HAP-1 (cell line): ENCODE measurements around the gene DNAJC7.

Experiments
- DNase-seq, 2 experiments: peaks; one replicate each; pipeline ENCODE4 v3.0.0-alpha.2; 2016 to 2020; ENCODE audit warnings: low spot score in 2 of 2
- H3K27me3 ChIP-seq: fragments of 250-450 bp; sonication (Bioruptor Pico); 2 replicates; pipeline ENCODE4 v1.5.1; 2020; ENCODE audit warnings: low read depth, mild to moderate bottlenecking, moderate library complexity
- H3K36me3 ChIP-seq: fragments of 250-450 bp; sonication (Bioruptor Pico); replicated peaks from 2 replicates; pipeline ENCODE4 v1.5.1; 2020; ENCODE audit warnings: mild to moderate bottlenecking
- H3K4me1 ChIP-seq: fragments of 250-450 bp; sonication (Bioruptor Pico); 2 replicates; pipeline ENCODE4 v1.5.1; 2020; ENCODE audit warnings: mild to moderate bottlenecking
- H3K4me3 ChIP-seq: fragments of 250-450 bp; sonication (Bioruptor Pico); 2 replicates; pipeline ENCODE4 v1.5.1; 2020; ENCODE audit warnings: mild to moderate bottlenecking, moderate library complexity
- H3K9me3 ChIP-seq: fragments of 250-450 bp; sonication (Bioruptor Pico); 2 replicates; pipeline ENCODE4 v1.5.1; 2020; ENCODE audit warnings: mild to moderate bottlenecking, moderate library complexity
- in situ Hi-C: fragments of 300-500 bp; cut with MboI; formaldehyde crosslinking; loops from 3 replicates; pipeline ENCODE4 v1.14.3; 2020; ENCODE audit warnings: low sequenced_read_pairs, inconsistent platforms, mixed read lengths

The DNAJC7 gene, protein sequence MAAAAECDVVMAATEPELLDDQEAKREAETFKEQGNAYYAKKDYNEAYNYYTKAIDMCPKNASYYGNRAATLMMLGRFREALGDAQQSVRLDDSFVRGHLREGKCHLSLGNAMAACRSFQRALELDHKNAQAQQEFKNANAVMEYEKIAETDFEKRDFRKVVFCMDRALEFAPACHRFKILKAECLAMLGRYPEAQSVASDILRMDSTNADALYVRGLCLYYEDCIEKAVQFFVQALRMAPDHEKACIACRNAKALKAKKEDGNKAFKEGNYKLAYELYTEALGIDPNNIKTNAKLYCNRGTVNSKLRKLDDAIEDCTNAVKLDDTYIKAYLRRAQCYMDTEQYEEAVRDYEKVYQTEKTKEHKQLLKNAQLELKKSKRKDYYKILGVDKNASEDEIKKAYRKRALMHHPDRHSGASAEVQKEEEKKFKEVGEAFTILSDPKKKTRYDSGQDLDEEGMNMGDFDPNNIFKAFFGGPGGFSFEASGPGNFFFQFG

DNA sequence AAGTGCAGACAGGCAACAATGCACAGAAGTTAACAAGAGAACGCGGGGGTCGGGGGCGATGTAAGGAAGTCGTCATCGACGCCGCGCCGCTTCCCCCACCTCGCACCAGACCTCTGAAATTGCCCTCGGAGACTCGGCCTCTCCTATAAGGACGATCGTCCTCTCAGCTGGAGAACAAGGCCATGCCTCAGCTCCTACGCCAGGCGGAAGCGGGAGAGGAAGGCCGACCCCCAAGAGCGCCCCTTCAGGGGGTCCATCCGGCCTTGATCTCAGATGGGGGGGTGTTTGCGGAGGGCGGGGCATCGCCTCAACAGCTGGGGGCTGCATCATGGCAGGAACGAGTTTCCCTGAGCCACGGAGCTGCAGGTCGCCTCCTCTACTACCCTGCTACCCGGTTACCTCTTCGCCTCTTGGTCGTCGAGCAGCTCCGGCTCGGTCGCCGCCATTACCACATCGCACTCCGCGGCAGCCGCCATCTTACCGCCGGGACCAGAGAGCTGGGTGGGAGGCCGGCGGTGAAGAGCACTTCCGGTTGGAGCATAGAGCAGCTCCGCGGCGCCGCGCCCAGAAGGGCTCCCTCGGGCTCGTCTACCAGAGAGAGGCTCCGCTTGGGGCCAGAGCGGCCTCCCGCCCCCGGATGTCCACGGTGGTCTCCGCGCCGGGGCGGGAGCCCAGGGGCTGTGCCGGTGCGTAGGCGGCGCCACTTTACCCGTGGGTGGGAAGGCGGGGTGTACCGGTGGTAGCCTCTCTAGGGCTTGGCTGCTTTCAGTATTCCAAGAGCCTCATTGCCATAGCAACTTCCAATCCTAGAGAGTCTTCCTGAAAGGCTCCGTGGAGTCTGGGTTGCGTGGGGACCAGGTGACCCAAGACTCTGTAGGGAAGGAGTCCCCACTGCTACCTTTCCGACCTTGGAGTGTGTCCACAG, at the start of gene DNAJC7:
Gene DNAJC7 (minus strand): TSS at position 499 of the 925 bp plus-strand sequence. CDS start 23 bp downstream, at position 476.
- Histone ChIP-seq H3K36me3 (peaks cover 3% of the 10 kb centered on the region), H3K4me3 (peak within 1 kb of the TSS; percentile 91), H3K4me1 (peaks cover 22% of the 10 kb centered on the region), H3K27me3 (no peaks in the 10 kb centered on the region), H3K9me3 (no peaks in the 10 kb centered on the region)
- peak; percentile 94 for DNase-seq
- in situ Hi-C loops, result no loop called here

DNA sequence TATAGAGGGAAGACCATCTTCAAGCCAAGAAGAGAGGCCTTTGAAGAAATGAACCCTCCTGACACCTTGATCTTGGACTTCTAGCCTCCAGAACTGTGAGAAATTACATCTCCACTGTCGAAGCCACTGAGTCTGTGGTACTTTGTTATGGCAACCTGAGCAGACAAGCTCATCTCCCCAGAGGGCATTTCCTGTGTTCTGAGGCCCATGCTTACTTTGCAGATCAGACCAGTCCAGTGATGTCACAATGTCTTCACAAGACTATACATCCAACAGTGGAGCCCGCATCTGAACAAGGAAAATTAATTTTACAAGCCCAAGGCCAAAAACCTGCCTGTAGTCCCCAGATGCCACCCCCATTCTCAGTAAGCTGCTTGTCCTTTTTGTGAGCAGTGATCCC, 48.0 kb upstream of the DNAJC7 start:
- no peaks in the 10 kb centered on the region for H3K9me3 ChIP-seq
- no peak overlapping the region for H3K4me3 ChIP-seq
- DNase-seq, result no peak
- no peaks in the 10 kb centered on the region for H3K27me3 ChIP-seq
- in situ Hi-C loops, result no loop called here
- H3K36me3 ChIP-seq, result no peaks in the 10 kb centered on the region
- no peaks in the 10 kb centered on the region for H3K4me1 ChIP-seq

DNA sequence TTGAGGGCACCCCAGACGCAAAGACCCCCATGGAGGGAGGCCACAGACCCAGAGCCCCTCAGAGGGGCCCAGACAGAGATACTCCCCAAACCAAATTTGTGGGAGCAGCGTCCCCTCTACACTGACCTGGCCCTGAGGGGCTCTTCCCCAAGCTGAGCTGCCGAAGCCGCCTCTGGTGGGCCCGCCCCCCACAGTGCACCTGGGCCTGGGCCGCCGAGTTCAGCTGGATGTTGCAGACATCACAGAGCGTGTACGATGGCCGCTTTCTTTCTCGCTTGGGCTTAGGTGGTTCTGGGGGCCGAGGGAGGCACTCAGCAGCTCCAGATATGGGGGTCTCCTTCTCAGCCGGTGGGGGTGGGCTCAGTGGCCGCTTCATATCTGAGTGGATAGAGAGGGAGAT, 45.4 kb upstream of the DNAJC7 start:
- Histone ChIP-seq H3K36me3 (no peaks in the 10 kb centered on the region), H3K4me3 (no peak overlapping the region), H3K27me3 (no peaks in the 10 kb centered on the region), H3K4me1 (no peaks in the 10 kb centered on the region), H3K9me3 (no peaks in the 10 kb centered on the region)
- in situ Hi-C loops, result no loop called here
- no peak for DNase-seq

DNA sequence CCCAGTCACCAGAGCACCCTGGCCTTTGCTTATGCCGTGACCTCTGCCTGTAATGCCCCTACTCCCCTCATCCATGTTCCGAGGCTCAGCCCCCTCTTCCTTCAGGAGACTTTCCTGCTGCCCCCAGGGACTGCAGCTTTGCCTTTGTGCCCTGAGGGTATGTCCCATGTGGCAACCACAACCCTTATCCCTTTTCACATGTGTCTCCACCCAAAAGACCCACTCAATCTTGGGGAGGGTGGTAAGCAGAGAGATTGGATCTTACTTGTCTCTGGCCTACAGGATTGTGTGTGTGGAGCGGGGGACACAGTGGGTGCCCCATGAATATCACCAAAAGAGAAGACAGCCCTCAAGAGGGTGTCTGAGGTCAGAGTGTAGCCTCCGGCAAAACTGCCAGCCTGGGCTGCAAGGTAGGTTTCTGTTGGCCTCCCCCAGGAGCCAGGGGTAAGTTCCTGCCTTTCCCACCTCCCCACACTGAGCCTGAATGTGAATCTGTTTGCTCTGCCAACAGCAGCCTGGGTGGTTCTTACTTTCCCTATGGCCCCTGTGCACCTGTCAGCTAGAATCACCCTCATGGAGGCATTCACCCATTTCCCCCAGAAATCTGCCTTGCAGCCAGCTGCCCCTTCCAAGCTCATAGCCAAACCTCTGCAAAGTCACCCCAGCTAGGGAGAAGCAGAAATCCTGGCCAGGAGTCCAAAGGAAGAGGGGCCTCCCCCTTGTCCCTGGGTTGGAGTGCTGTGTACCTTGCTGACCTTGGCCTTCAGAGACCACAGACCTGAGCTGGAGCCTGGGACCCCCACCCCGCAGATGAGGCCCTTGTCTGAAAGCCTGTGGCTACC, 44.6 kb upstream of the DNAJC7 start:
- DNase-seq, result no peak
- no peaks in the 10 kb centered on the region for H3K36me3 ChIP-seq
- no peak overlapping the region for H3K4me3 ChIP-seq
- in situ Hi-C loops, result no loop called here
- H3K4me1 ChIP-seq, result no peaks in the 10 kb centered on the region
- no peaks in the 10 kb centered on the region for H3K9me3 ChIP-seq
- H3K27me3 ChIP-seq, result no peaks in the 10 kb centered on the region

DNA sequence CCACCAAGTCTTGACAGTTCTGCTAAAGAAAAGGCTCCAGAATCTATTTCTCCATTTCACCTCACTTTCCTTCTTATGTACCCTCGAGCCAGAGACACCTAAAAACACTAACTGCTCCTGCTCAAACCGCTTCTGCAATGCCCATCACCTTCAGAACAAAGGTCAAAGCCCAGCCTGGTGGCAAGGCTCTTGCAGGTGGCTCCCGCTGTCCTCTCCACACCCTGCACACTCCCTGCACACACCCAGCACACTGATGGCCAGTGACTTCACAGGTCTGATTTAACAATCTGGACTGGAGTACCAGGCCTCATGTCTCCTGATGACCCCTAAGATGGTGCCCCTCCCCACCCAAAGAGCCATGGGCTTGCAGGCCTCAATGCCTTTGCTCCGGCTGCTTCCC, 43.0 kb upstream of the DNAJC7 start:
- Histone ChIP-seq H3K36me3 (no peaks in the 10 kb centered on the region), H3K9me3 (no peaks in the 10 kb centered on the region), H3K4me1 (no peaks in the 10 kb centered on the region), H3K4me3 (no peak overlapping the region), H3K27me3 (no peaks in the 10 kb centered on the region)
- no peak for DNase-seq
- in situ Hi-C loops, result no loop called here

DNA sequence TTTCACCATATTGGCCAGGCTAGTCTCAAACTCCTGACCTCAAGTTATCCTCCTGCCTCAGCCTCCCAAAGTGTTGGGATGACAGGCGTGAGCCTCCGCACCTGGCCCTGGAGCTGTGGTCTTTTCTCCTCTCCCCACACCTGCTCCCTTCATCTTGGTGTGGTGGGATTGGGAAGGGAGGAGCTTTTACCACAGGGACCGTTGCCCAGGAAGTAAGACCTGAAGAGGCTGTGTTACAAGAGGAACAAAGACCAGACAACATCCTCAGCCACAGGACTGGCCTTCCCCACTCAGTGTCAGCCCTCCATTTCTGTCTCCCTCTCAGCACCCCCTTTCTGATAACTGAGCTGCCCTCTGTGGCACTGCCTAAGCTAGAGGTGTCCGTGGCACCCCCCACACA, 42.6 kb upstream of the DNAJC7 start:
- DNase-seq, result no peak
- H3K4me3 ChIP-seq, result no peak overlapping the region
- no peaks in the 10 kb centered on the region for H3K4me1 ChIP-seq
- H3K9me3 ChIP-seq, result no peaks in the 10 kb centered on the region
- in situ Hi-C loops, result no loop called here
- H3K27me3 ChIP-seq, result no peaks in the 10 kb centered on the region
- no peaks in the 10 kb centered on the region for H3K36me3 ChIP-seq

DNA sequence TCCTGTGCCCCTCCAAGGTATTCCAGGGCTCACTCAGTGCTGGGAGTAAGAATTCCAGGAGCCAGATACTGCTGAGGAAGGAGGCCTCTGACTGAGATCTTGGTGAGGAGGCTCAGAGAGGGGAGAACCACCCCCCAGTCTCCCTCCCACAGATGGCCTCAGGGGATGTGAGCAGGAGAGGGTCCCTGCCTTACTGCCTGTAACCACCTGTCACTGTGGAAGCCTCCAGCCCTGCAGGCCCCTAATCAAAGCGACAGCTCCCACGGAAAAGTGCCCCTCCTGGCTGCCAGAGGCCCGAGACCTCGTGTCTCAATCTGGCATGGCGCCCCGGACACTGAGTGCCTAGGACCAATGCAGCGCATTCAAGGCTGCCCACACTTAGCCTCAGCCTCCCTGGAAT, 40.8 kb upstream of the DNAJC7 start:
- no peaks in the 10 kb centered on the region for H3K9me3 ChIP-seq
- in situ Hi-C loops, result no loop called here
- DNase-seq, result no peak
- H3K27me3 ChIP-seq, result peaks cover 4% of the 10 kb centered on the region; the same call in 1 of the 2 replicates
- no peaks in the 10 kb centered on the region for H3K4me1 ChIP-seq
- no peaks in the 10 kb centered on the region for H3K36me3 ChIP-seq
- H3K4me3 ChIP-seq, result no peak overlapping the region

DNA sequence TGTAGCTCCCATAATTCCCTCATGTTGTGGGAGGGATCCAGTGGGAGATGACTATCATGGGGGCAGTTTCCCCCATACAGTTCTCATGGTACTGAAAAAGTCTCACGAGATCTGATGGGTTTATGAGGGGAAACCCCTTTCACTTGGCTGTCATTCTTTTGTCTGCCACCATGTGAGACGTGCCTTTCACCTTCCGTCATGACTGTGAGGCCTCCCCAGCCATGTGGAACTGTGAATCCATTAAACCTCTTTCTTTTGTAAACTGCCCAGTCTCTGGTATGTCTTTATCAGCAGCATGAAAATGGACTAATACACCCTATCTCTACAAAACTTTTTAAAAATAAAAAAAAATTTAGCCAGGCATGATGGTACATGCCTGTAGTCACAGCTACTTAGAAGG, 39.4 kb upstream of the DNAJC7 start:
- in situ Hi-C loops, result no loop called here
- Histone ChIP-seq H3K27me3 (peaks cover 6% of the 10 kb centered on the region; the same call in 1 of the 2 replicates), H3K36me3 (no peaks in the 10 kb centered on the region)

DNA sequence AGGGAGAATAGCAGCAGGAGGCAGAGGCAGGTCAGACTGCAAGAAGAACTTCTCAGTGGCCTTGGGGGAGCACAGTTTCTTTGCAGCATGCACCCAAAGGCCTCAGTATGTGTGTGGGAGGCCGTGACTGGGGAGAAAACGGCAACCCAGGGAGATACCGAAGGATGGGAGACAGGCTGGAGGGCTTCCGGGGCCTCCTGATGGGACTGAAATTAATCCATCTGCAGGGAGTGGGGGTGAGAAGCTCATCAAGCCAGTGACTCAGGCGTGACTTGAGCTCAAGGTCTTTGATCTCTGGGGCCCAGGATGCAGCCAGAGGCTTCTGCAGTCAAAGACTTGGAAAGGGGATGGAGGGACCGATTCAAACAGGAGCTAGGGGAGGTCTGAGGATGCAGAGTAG, 38.3 kb upstream of the DNAJC7 start:
- DNase-seq, result no peak
- peaks cover 6% of the 10 kb centered on the region; the same call in 1 of the 2 replicates for H3K27me3 ChIP-seq
- no peaks in the 10 kb centered on the region for H3K4me1 ChIP-seq
- H3K4me3 ChIP-seq, result no peak overlapping the region
- in situ Hi-C loops, result no loop called here
- H3K9me3 ChIP-seq, result no peaks in the 10 kb centered on the region
- H3K36me3 ChIP-seq, result no peaks in the 10 kb centered on the region

More for the DNA sequence above, 39.4 kb upstream of the DNAJC7 start:
- no peak for DNase-seq
- H3K4me1 ChIP-seq, result no peaks in the 10 kb centered on the region
- H3K9me3 ChIP-seq, result no peaks in the 10 kb centered on the region
- no peak overlapping the region for H3K4me3 ChIP-seq

DNA sequence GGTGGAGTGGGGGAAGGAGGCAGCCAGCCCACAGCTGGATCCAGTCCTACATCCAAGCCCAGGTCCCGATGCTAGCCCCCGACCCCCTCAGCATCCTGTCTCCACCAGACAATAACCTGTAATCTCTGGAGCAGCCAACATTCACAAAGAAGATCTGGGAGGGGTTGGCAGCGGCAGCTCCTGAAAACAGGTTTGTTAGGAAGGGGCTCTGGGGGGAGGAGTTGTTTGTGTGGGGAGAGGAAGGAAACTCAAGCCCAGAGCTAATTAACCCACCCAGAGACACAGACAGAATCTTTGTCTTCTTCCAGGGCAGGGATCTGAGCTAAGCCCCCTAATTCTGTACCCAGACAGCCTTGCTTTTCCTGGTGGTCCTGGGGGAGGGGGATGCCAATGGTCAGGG, 37.8 kb upstream of the DNAJC7 start:
- no peak overlapping the region for H3K4me3 ChIP-seq
- H3K9me3 ChIP-seq, result no peaks in the 10 kb centered on the region
- peaks cover 6% of the 10 kb centered on the region; the same call in 1 of the 2 replicates for H3K27me3 ChIP-seq
- no peaks in the 10 kb centered on the region for H3K36me3 ChIP-seq
- DNase-seq, result no peak
- no peaks in the 10 kb centered on the region for H3K4me1 ChIP-seq
- in situ Hi-C loops, result no loop called here

DNA sequence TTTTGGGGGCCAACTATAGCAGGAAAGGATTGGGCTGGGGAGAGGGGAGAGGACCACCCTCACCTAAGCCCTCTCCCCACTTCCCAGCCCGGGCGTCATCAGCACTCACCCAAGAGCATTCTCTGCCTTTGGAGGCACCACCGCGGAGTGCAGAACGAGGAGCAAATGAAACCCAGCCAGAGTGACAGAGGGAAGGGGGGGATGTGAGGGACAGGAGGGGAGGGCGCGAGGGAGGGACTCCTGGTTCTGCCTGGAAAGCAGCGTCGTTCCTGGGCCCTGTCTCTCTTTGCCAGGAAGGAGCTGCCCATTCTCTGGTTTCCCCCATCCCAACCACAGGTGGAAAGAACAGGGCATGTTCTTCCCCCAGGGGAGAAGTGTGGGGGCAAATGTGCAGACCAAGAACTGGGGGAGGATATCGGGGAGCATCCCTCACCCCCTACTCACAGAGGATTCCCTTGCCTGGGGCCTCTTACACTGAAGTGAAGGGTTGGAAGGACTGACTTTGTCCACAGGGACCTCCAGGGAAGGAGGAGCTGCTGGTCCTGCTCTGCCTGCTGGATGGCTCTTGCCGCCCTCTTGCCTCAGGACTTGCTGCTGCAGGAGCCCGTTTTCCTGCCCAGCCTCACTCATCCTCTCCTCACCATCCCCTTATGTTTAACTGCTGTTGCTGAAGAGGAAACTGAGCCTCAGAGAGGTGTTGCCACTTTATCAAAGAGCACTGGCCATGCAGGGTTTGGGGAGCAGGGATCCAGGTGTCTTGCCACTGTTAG, 36.7 kb upstream of the DNAJC7 start:
- H3K36me3 ChIP-seq, result no peaks in the 10 kb centered on the region
- H3K27me3 ChIP-seq, result peaks cover 6% of the 10 kb centered on the region; the same call in 1 of the 2 replicates
- H3K4me1 ChIP-seq, result no peaks in the 10 kb centered on the region
- H3K4me3 ChIP-seq, result no peak overlapping the region
- DNase-seq, result no peak
- no peaks in the 10 kb centered on the region for H3K9me3 ChIP-seq
- in situ Hi-C loops, result no loop called here

DNA sequence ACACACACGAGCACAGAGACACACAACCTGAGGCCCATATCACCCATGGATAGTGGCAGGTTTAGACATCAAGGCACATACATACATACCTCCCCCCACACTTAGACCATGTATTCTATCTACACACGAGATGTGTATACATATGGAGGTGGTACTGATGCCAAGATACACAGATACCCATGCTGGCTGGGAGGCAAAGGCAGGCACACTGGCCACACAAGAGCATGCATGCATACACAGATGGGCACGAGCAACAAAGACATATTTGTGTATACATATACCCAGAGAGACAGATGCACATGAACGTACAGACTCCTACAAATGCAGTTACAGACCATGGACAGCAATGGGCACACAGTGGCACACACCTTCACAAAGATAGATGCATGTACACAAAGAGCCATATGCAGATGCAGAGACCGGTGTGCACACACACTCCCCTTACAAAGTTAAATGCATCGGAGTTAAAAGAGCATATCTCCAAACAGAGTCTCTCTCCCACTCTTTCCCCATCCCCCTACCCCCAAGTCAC, 35.2 kb upstream of the DNAJC7 start:
- H3K27me3 ChIP-seq, result peaks cover 6% of the 10 kb centered on the region; the same call in 1 of the 2 replicates
- no peak overlapping the region for H3K4me3 ChIP-seq
- H3K4me1 ChIP-seq, result no peaks in the 10 kb centered on the region
- DNase-seq, result no peak
- no peaks in the 10 kb centered on the region for H3K36me3 ChIP-seq
- in situ Hi-C loops, result no loop called here
- no peaks in the 10 kb centered on the region for H3K9me3 ChIP-seq
